Right lobe of liver (tissue), 6 donors: ENCODE data around the gene FAM180A. TPM values are rescaled to one million over a fixed set of nuclear protein-coding genes. Genes with fewer than 3 reads are reported as not detected.

Experiments used
- ATAC-seq, 4 donors: fragments of 200-7000 bp; cut with Tn5 transposase; one replicate each; pipeline ENCODE4 v1.9.1; 2020; ENCODE audit warnings: mild to moderate bottlenecking in 4 of 4, moderate library complexity in 4 of 4
- DNase-seq, 3 donors: peaks; one replicate each; pipeline ENCODE4 v3.0.0-alpha.2; 2020
- H3K27ac ChIP-seq, 3 donors: fragments of 200-600 bp; one replicate each; pipeline ENCODE4 v1.8.0; 2022
- H3K27me3 ChIP-seq, 2 donors: fragments of 200-600 bp; one replicate each; pipeline ENCODE4 v1.8.0; 2022
- H3K36me3 ChIP-seq, 4 donors: fragments of 200-600 bp; sonication (generic) in 1 of 4; one replicate each; pipeline versions ENCODE4 v1.5.1 to v1.8.0; 2017 to 2022; ENCODE audit warnings: control low read depth in 1 of 4
- H3K4me1 ChIP-seq, 4 donors: fragments of 200-600 bp; sonication (generic) in 1 of 4; one replicate each; pipeline versions ENCODE4 v1.5.1 to v1.8.0; 2017 to 2022; ENCODE audit warnings: control low read depth in 1 of 4
- H3K4me3 ChIP-seq, 3 donors: fragments of 200-600 bp; one replicate each; pipeline ENCODE4 v1.8.0; 2022
- H3K9me3 ChIP-seq, 4 donors: fragments of 200-600 bp; sonication (generic) in 1 of 4; one replicate each; pipeline versions ENCODE4 v1.5.1 to v1.8.0; 2017 to 2022; ENCODE audit warnings: control low read depth in 1 of 4
- POLR2A ChIP-seq: fragments of 450-650 bp; IDR thresholded peaks from one replicate; pipeline ENCODE4 v1.6.1; 2017; ENCODE audit warnings: antibody characterized with exemption, mild to moderate bottlenecking
- WGBS: methylation state at CpG from one replicate; pipeline ENCODE4 v1.1.6; 2018; ENCODE audit warnings: low coverage, low lambda C conversion rate; ENCODE audit not compliant: insufficient coverage; ENCODE audit errors: missing lambda C conversion rate; 5-methylcytosine and 5-hydroxymethylcytosine counted together
- intact Hi-C, 2 donors: fragments of 100-400 bp; cut with DNase I; formaldehyde crosslinking; loops; one replicate each; pipeline versions ENCODE4 v1.11.2 to v1.14.1; 2022
- total RNA-seq, 6 experiments: library from RNA; depleted of rRNA in 2 of 6; stranded (reverse); fragments of >200 nt in 2 of 6; fragmentation: NEBNext Ultra II Directional in 3 of 6; extraction: Animal tissue kit (Norgen Biotek cat#: 25700) in 3 of 6; gene quantifications; one replicate each; pipeline versions ENCODE4 v1.1.0 to v1.2.4, GENCODE V29; 2016 to 2023
- TF ChIP-seq, protein P1 (sequence below), 4 donors: fragments of 200-600 bp in 3 of 4; fragments of 450-650 bp in 1 of 4; IDR thresholded peaks; one replicate each; pipeline versions ENCODE4 v1.5.1 to v1.8.0; 2016 to 2022; ENCODE audit warnings: antibody characterized with exemption in 4 of 4, mild to moderate bottlenecking in 2 of 4
- donor health status: DM: no; HTN: yes; CAD: no.
- donor health status: DM: no; HTN: no; CAD: no.
- donor health status: DM: no; HTN: no; CAD: no.
- donor health status: DM: no; HTN: yes; CAD: no.
- donor health status: DM: no; HTN: yes; CAD: no.

The FAM180A gene
- total RNA-seq, 6 experiments from 2014 or later: 2.8 to 14.9 (median 6.4) TPM

DNA sequence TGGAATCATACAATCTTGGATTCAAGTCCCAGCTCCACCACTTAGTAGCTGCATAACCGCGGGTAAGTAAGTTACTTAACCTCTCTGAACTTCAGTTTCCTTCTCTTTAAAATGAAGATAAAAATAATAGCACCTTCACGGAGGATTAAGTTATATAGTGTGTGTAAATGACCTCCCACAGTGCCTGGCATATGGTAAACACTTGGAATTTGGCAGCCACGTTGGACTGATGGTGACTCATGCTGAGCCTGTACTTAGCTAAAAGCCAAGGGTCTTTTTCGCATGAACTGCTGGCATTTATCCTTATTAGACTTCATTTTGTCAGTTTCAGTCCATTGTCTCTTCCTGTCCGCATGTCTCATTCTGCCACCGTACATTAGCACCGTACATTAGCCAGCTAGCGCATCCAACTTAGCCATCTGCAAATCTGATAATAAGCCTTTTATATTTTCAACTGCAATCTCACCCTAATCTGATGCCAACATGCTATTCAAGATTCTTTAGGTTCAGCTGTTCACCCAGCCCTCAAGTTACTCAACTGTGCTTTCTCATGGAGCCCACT is 31.9 kb downstream of the FAM180A start:
- DNase-seq (no peak), ATAC-seq (no peak)
- TF ChIP-seq POLR2A: no peak
- TF ChIP-seq, protein P1, sequence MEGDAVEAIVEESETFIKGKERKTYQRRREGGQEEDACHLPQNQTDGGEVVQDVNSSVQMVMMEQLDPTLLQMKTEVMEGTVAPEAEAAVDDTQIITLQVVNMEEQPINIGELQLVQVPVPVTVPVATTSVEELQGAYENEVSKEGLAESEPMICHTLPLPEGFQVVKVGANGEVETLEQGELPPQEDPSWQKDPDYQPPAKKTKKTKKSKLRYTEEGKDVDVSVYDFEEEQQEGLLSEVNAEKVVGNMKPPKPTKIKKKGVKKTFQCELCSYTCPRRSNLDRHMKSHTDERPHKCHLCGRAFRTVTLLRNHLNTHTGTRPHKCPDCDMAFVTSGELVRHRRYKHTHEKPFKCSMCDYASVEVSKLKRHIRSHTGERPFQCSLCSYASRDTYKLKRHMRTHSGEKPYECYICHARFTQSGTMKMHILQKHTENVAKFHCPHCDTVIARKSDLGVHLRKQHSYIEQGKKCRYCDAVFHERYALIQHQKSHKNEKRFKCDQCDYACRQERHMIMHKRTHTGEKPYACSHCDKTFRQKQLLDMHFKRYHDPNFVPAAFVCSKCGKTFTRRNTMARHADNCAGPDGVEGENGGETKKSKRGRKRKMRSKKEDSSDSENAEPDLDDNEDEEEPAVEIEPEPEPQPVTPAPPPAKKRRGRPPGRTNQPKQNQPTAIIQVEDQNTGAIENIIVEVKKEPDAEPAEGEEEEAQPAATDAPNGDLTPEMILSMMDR (IDR thresholded peaks at IDR 0.05): no peak
- Histone ChIP-seq H3K4me1 (no peaks in the 10 kb centered on the region), H3K27ac (no peak overlapping the region), H3K36me3 (no peaks in the 10 kb centered on the region), H3K4me3 (no peak overlapping the region), H3K9me3 (no peaks in the 10 kb centered on the region), H3K27me3 (no peaks in the 10 kb centered on the region)
- 71% methylated on average over 9 of the region's 9 CpGs for WGBS
- intact Hi-C loops: no loop called here

DNA sequence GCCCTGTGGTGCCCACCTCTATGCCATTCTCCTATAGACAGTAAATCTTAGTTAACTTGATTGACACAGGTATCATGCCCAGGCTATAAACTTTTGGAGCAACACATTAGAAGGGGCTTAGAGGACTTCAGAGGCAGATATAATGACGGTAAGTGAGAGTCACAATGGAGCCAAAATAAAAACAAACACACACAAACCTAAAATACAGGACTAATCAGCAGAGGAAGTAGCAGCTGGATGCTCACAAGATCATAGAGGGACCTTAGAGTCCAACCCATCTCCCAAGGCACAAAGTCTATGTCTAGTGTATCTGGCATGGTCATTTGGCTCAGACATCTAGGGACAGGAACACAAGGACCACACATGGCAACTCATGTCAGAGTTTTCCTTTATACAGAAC is 32.9 kb downstream of the FAM180A start:
- Histone ChIP-seq H3K27ac (no peak overlapping the region), H3K27me3 (no peaks in the 10 kb centered on the region), H3K9me3 (no peaks in the 10 kb centered on the region), H3K36me3 (no peaks in the 10 kb centered on the region), H3K4me1 (no peaks in the 10 kb centered on the region), H3K4me3 (no peak overlapping the region)
- intact Hi-C loops: no loop called here
- WGBS: 83% methylated on average over 1 of the region's 1 CpG
- DNase-seq (no peak), ATAC-seq (no peak)
- TF ChIP-seq, protein P1 (IDR thresholded peaks at IDR 0.05): no peak
- TF ChIP-seq POLR2A: no peak

GRCh38 chr7:135715055-135715522 is 33.5 kb downstream of the FAM180A start:
- ATAC-seq: no peak
- WGBS: 85% methylated on average over 5 of the region's 5 CpGs
- no peaks in the 10 kb centered on the region for H3K4me1 ChIP-seq

DNA sequence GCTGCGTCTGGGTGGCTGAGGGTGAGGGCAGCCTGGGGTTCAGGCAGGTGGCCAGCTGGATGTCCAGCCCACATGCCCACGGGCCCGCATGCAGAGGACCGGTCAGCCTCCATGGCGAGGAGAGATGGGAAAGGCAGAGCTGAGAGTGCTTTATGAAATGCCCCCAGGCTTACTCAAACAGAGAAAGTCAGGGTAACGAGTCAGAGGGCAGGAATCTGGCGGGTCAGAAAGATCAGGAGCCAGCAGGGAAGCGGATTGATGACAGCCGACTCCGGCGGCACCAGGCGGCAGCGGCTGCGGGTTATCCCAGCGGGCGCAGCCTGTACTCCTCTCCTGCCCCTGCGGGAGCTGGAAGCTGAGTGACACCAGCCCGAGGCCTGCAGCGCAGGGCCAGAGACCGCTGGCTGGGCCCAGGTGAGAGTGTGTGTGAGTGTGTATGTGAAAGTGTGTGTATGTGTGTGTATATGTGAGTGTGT is 34.0 kb downstream of the FAM180A start:
- H3K4me3 ChIP-seq: no peak overlapping the region
- DNase-seq (no peak), ATAC-seq (no peak)
- no peaks in the 10 kb centered on the region for H3K27me3 ChIP-seq
- H3K9me3 ChIP-seq: no peaks in the 10 kb centered on the region
- intact Hi-C loops: no loop called here
- no peaks in the 10 kb centered on the region for H3K4me1 ChIP-seq
- H3K27ac ChIP-seq: no peak overlapping the region
- WGBS: 54% methylated on average over 15 of the region's 20 CpGs
- TF ChIP-seq, protein P1 (IDR thresholded peaks at IDR 0.05): no peak
- TF ChIP-seq POLR2A: no peak
- H3K36me3 ChIP-seq: no peaks in the 10 kb centered on the region

More at GRCh38 chr7:135715055-135715522, 33.5 kb downstream of the FAM180A start:
- TF ChIP-seq, protein P1 (IDR thresholded peaks at IDR 0.05): no peak
- no peak for TF ChIP-seq POLR2A
- no peak for DNase-seq
- H3K36me3 ChIP-seq: no peaks in the 10 kb centered on the region
- no peak overlapping the region for H3K4me3 ChIP-seq
- H3K27ac ChIP-seq: no peak overlapping the region
- H3K27me3 ChIP-seq: no peaks in the 10 kb centered on the region
- intact Hi-C loops: no loop called here
- no peaks in the 10 kb centered on the region for H3K9me3 ChIP-seq
